Retina (tissue), 1 donor: ENCODE results near the gene MBD1.
"Not testable (repeated sequence)": the region's sequence is repeated elsewhere in the genome, so short reads cannot be mapped to it uniquely, and the experiment has no call there.

Source experiments
- DNase-seq: peaks from one replicate; pipeline ENCODE4 v3.0.0-alpha.2; 2016

MBD1 gene, protein sequence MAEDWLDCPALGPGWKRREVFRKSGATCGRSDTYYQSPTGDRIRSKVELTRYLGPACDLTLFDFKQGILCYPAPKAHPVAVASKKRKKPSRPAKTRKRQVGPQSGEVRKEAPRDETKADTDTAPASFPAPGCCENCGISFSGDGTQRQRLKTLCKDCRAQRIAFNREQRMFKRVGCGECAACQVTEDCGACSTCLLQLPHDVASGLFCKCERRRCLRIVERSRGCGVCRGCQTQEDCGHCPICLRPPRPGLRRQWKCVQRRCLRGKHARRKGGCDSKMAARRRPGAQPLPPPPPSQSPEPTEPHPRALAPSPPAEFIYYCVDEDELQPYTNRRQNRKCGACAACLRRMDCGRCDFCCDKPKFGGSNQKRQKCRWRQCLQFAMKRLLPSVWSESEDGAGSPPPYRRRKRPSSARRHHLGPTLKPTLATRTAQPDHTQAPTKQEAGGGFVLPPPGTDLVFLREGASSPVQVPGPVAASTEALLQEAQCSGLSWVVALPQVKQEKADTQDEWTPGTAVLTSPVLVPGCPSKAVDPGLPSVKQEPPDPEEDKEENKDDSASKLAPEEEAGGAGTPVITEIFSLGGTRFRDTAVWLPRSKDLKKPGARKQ

GRCh38 chr18:50281295-50281971 is at the start of gene MBD1:
Gene MBD1, minus strand, starts transcription at chr18:50281523. Its CDS starts 1,531 bp downstream, at chr18:50279992.
- DNase-seq: peak; percentile 99

GRCh38 chr18:50330176-50330575 is 48.9 kb upstream of the MBD1 start:
- DNase-seq: no peak

GRCh38 chr18:50327983-50328382 is 46.7 kb upstream of the MBD1 start:
- DNase-seq: no peak

DNA sequence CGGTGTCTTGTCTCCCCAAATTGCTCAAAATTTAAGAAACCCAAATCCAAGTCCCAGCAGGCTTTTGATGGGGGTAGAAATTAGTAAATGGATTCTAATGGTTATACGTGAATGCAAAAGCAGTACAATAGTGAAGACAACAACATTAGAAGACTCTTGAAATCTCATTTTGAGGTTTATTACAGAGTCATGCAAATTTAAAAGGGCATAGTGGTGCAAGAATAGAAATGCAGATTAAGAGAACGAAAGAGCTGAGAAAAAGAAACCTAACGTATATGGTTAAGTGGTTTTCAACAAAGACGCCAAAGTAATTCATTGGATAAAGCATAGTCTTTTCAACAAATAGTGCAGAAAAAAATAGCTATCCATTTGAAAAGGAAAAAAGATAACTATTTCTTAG is 39.4 kb upstream of the MBD1 start:
- DNase-seq: no peak

DNA sequence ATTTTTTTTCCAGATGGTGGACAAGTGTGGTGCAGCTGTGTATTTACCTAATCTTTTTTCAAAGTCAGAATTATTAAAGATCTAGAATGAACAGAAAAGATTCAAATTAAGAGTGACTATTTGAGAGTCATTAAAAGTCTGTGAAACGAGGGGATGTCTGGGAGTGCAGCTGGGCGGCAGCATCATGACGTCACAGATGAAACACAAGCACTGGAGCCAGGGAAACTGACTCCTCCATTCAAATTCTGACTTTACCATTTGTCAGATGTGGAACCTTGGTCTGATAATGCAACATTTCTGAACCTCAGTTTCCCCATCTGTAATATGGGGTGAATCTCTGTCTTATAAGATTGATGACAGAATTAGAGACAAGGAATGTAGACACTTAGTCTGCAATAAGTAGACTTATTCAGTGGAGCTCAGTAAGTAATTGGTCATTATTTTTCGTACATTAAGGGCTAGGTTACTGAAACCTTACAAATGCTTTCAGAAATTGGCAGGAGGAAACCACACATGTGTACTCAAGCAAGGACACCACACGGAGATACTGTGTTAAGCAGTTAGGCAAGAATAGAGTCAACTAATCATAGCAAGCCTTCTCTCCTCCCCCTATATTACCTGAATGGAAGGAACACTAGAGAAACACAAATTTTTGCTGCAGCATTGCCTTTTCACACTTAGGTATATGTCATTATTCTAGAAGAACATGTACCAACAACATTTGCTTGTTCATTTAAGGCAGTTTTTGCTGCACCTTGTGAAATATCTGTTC is 34.0 kb upstream of the MBD1 start:
- DNase-seq: no peak

DNA sequence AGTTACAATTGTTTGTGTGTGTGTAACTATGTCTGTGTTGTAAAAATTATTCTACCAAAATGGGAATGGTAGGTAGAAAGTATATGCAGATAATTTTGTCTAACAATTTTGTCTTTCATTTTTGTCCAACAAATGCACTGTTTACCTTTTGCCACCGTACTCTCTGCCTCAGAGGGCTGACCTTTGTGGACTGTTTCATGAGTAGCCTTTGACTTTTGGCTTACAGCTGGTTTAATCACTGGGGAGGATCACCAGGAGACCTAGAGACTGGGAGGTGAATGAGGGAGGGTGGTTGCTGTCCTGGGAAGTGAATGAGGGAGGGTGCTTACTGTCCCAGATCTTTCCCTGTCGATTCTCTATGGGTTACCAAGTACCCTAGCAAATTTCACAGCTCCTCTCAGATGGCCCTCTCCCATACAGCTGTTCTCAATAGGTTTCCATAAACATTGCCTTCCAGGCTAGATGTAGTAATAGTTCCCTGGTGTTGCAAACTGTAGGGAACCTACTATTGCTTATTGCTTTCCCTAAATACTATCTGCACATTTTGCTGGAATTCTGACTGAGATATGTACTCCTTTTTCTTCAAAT is 32.6 kb upstream of the MBD1 start:
- no peak for DNase-seq

DNA sequence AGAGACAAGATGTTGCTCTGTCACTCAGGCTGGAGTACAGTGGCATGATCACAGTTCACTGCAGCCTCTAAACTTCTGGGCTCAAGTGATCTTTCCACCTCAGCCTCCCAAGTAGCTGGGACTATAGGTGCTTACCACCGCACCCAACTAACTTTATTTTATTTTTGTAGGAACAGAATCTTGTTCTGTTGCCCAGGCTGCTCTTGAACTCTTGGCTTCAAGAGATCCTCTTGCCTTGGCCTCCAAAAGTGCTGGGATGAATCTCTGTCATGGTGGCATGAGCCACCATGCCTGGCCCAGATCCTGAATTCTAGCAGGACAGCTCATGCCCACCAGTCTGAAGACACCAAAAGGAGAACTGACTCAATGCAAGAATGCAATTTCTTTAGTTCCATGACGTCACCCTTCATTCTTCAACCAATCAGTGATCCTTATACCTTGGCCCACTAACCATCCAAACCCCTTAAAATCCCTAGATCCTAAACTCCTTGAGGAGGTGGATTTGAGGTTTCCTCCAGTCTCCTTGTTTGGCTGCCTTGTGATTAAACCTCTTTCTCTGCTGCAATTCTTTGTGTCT is 31.8 kb upstream of the MBD1 start:
- no peak for DNase-seq

- no peak for DNase-seq
Observed at GRCh38 chr18:50312296-50313030, 31.1 kb upstream of the MBD1 start.

DNA sequence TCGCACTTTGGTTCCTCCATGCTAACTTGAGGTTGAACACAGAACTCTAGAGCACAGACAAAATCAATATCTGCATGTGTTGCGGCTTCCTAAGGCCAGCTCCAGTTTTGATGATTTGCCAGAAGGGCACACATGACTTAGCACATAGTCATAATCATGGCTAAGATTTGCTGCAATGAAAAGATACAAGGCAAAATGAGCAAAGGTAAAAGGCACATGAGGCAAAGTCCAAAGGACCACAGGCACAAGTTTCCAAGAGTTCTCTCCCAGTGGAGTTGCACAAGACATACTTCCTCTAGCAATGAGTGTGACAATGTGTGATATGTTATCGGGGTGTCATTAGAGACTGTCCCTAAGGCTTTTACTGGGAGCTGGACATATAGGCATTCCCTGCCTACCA is 30.3 kb upstream of the MBD1 start:
- no peak for DNase-seq

DNA sequence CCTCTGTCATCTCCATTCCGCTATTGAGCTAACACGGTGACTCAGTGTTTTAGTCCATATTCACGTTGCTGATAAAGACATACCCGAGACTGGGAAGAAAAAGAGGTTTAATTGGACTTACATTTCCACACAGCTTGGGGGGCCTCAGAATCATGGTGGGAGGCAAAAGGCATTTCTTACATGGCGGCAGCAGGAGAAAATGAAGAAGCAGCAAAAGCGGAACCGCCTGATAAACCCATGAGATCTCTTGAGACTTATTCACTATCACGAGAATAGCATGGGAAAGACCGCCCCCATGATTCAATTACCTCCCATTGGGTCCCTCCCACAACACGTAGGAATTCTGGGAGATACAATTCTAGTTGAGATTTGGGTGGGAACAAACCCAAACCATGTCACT is 28.8 kb upstream of the MBD1 start:
- no peak for DNase-seq

DNA sequence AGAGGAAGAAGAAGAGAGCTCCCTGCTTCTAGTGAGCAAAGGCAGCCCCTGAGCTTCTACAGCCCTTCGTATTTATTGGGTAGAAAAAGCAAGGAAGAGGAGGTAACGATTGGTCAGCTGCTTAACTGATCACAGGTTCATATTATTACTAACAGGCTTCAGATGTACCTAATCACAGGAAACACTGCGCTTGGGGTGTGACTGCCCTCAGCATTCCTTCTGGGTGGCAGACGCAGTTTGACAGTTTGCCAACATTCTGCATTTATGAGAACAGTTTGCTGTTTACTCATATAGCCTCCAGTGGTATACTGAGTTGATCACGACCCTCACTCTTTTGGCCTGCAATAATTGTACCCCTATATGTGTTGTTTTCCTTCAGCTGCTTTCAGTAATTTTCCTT is 27.5 kb upstream of the MBD1 start:
- DNase-seq: not testable (repeated sequence)

- DNase-seq: peak; percentile 86
Observed at GRCh38 chr18:50307738-50308470, 26.6 kb upstream of the MBD1 start.

DNA sequence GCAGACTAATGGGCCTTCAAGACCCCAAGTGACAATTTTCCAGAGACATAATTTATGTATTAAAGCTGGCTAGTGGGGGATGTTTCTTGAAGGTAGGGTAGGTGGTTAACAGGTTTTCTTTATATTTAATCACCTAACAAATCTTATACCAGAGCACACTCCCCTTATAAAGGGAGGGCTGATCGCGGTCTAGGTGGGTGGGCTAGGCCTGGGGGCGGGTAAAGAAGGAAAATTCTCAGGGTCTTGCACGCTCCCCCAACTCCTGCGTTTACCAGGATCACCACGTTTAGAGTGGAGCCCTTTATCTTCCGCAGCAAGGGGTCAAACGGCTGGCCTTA is 26.0 kb upstream of the MBD1 start:
- DNase-seq: no peak

GRCh38 chr18:50306944-50307343 is 25.6 kb upstream of the MBD1 start:
- no peak for DNase-seq

DNA sequence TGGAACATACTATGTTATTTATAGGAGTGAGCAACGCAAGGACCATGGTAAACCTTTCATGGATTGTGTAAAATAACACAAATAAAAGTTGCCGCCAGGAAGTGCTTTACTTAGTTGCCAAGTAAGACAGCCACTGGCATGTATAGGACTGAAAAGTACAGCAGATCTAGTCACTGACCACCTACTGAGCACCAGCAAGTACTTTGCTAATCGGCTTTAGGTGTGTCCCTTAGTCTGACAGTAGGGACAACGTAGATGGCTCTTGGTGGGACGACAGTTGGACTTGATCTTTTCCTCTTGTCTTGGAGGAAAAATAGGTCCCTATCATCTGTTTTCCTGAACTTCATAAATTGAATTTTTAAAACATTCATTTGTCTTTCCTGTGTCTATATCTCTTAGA is 19.8 kb upstream of the MBD1 start:
- no peak for DNase-seq

GRCh38 chr18:50299626-50300388 is 18.5 kb upstream of the MBD1 start:
- no peak for DNase-seq

GRCh38 chr18:50298443-50299284 is 17.3 kb upstream of the MBD1 start:
- DNase-seq: peak; percentile 21

DNA sequence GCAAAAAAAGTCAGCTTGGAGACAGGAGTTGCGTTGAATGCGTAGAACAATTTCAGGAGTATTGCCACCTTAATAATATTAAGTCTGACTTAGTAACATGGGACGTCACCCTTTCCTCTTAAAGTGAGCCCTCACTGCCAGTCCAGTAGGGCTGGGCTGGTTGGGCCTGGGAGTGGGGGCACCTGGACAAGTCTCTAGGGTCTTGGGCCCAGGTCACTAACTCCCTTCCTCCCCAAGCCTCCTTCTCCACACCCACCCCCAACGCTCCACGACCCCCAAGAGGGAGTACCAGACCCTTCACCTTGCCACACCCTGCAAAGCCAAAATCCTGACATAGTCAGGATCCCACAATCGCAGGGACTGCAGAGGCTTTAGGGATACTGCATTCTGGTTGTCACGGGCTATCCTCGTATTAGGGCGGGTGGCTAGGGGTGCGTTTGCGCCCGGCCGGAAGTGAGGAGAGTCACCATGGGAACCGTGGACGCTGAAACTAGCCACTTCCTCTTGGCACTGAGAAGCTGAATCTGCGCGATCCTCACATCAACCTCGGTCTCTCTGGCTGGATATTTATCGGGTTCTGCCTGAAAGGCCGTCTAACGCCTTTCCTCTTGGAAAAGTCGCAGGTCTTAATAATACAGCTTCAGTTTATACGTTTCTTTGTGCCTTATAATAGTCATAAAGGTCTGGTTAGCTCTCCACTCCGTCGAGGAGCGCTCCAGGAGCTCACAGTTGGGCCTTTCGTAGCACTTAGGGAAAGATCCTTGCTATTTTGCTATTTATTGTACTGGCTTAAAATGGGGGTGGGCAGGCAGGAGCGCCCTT is 16.5 kb upstream of the MBD1 start:
- peak; percentile 88 for DNase-seq
